CD4-positive, alpha-beta T cell treated with Interleukin-1 beta for 1 hour (primary cell): ENCODE results near the gene CSTF1.
A peak's percentile ranks its signal among the peaks of the same experiment; 100 is the strongest.
"Not testable (repeated sequence)": the region's sequence is repeated elsewhere in the genome, so short reads cannot be mapped to it uniquely, and the experiment has no call there.

Experiments
- DNase-seq, 2 donors: peaks; one replicate each; pipeline ENCODE4 v3.0.0-alpha.2; 2020 to 2022

The CSTF1 gene

DNA sequence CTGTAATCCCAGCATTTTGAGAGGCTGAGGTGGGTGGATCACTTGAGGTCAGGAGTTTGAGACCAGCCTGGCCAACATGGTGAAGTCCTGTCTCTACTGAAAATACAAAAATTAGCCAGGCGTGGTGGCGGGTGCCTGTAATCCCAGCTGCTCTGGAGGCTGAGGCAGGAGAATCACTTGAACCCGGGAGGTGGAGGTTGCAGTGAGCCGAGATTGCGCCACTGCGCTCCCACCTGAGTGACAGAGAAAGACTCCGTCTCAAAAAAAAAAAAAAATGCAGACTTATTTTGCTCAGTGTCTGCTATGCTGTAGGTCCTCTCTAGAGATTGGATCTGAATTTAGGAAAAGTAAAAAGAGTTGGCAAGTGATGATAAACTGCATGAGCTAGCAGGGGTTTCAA is 18.8 kb downstream of the CSTF1 start:
- not testable (repeated sequence) for DNase-seq

DNA sequence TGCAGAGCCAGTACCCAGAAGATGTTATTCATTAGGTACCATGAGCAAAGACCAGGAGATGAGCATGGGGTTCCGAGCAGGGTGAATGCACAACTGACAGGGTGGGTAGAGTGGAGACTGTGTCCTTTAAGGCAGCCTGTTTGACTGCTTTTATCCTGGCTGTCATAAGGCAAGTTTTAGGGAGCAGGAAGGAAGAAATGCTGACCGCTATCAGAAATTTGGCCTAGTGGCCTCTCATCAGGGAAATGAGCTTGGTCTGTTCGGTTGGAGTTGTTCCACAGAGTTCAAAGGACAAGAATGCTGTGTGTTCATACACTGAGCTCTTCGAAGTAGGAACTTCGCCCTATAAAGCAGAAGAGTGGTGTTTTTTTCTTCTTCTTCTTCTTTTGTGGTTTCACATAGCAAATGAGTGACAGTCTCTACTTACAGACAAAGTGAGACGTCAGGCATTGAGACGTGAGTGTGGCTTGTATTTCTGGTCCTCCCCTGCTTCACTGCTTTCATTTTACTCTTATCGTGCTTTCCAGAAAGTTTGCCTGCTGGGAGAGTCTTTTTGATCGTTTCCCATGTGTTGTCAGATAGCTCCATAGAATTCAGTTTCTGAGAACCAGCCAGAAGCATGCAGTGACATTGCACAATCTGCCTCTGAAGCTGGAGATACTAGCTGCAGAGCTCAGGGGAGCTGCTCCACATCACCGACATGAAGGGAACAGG is 19.5 kb downstream of the CSTF1 start, which contains the start of gene CASS4:
Gene CASS4, plus strand, starts transcription at position 502 of the 714 bp plus-strand sequence. Its CDS starts 199 bp downstream, at position 701.
- DNase-seq, result peak; percentile 32 to 56

DNA sequence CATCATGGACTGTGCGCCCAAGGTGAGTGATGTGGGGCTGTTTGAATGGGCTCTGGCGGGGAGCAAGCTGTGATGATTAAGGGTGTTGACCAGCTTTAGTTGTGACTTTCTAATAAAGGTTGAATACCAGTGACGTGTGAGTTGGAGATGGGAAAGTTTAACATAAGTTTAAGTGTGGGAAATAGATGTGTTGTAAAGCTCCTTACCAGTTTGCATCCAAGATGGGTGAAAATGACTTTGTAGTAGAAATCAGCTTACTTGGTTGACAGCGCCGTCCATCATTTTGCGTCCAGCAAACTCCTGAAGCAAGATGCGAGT is 20.0 kb downstream of the CSTF1 start:
- DNase-seq, result no peak

DNA sequence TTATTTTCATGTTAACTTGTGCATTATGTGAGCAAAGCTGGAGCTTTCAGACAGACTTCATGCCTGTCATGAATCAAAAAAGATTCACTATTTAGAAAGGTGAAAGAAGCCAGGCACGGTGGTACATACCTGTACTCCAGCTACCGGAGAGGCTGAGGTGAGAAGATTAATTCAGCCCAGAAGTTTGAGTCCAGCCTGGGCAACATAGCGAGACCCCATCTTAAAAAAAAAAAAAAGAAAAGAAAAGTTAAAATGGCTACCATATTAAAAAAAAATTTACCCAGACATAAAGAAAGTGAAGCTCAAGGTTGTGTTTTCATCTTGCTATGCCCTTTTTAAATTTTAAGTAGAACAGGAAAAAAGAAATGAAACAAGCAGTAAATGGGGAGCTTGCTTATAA is 20.5 kb downstream of the CSTF1 start:
- DNase-seq, result no peak

DNA sequence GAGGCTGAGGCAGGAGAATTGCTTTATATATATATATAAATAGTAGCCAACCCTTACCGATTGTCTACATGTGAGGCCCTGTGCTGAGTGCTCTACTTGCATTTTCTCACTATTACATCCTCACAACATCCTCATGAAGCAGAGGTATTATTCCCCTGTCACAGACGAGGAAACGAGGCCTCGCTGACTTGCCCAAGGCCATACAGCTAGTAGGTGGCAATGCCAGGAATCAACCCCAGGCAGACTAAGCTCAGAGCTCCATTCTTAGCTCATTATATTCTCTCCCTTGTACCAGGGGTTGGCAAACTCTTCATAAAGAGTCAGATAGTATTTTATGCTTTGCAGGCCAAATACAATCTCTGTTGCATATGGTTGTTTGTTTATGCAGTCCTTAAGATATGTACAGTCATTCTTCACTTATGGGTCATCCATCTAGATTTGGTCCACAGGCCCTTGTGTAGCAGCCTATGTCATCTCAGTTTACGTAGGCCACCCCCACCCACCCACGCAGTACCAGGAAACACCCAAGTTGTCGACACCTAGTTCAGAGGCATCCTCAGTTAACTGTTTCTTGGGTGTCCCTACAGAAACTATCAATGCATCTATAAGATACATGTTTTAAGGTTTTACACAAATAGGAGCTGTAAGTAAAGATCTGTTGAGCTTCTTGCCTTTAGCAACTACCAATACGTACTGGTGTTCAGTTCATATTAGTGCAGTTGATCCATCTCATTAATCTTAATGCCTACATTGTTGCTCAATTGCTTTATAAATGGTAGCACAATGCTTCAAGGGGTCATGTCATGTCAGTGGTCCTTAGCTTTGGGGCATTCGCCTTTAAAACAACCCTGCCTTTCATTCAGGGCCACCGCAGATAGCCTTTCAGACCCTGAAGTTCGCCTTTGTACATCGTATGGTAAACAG is 22.7 kb downstream of the CSTF1 start:
- DNase-seq, result peak; percentile 37 to 52

DNA sequence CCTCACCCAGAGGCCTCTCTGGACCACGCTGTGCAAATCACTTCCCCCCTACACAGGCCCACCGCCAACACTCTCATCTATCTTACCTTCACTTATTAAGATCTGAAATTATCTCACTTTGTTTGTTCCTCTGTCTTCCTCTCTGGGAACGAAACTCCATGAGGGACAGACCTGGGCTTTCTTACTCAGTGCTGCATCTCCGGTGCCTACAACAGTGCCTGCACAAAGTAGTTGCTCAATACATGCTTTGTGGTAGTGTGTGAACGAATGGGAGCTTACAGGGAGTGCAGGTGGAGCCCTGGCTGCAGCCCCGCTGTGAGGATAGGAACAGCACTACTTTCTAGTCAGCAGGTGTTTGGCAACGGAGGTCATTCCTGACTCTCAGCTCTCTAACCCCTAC is 25.0 kb downstream of the CSTF1 start:
- DNase-seq, result no peak

DNA sequence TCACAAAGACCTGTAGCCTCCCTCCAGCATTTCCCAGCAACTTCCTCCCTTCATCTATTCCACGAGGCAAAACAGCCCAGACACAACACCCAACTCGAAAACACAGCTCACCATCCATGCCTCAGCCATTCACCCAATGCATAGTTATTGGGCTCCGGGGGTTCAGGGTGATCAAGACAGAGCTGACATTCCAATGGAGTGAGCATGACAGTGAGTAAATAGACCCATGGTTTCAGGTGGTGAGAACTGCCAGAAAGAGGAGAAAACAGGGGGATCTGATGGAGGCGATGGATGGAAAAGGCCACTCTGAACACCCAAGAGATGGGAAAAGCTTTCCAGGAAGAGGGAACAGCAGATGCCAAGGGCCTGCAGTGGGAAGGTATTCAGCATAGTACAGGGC is 25.5 kb downstream of the CSTF1 start:
- no peak for DNase-seq

DNA sequence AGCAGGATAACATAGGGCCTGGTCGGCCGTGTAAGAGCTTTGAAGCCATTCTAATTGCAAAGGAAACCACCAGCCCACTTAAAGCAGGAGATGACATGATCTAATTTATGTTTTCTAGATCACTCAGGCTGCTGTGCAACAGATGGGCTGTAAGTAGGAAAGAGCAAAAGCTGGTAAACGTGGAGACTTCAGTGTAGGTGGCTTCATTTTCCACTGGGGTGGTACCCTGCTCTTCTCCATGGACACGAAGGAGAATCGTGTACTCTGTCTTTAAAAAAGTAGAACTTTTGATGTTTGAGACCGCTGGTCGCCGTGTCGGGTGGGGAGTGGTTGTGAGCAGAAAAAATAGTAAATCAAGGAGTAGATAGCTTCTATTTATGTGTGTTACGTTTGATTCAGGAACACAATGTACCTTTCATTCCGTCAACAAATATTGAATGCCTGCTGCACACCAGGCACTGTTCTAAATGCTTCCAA is 26.0 kb downstream of the CSTF1 start:
- peak in 1 of 2 donors; percentile 44 for DNase-seq

DNA sequence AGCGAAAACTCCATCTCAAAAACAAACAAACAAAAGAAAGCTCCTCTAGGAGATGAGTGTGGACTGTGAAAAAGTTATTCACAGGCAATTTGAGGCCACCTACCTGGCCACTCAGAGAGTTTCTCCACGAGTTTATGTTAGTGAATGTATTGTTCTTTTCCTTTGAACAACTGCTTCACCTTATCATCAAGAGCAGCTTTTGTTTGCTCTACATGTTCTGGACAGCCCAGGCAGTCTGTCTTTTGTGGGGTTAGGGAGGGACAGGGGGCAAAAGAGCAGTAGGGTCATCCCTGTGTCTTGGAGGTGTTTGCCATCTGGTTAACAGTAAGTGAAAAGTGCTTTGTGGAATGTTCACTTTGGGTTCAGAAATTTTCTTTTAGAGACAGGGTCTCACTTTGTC is 27.6 kb downstream of the CSTF1 start:
- DNase-seq, result no peak

DNA sequence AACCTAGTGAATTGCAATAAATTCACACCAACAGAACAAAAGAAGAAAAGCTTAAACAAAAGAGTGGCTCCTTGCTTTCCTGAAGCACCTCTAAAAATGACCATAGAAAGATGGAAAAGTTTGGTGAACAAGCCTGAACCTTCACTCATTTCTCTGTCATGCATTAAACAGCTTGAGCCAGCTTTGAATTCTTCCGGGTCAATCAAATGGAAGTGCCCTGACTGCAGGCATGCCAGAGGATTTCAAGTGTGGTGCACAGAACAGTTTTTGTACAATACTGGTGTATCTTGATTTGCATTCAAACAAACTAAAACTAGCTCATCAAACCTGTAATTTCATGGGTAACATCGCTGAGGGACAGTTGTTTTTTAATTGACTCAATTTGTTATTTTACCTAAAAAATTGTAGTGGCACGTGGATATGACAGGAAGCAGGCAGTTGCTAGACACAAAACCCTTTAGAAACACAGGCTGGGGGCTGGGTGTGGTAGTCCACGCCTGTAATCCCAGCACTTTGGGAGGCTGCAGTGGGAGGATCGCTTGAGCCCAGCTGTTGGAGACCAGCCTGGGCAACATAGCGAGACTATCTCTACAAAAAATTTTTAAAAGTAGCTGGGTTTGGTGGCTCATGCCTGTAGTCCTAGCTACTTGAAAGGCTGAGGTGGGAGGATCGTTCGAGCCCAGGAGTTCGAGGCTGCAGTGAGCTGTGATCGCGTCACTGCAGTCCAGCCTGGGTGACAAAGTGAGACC is 28.7 kb downstream of the CSTF1 start:
- DNase-seq, result no peak

DNA sequence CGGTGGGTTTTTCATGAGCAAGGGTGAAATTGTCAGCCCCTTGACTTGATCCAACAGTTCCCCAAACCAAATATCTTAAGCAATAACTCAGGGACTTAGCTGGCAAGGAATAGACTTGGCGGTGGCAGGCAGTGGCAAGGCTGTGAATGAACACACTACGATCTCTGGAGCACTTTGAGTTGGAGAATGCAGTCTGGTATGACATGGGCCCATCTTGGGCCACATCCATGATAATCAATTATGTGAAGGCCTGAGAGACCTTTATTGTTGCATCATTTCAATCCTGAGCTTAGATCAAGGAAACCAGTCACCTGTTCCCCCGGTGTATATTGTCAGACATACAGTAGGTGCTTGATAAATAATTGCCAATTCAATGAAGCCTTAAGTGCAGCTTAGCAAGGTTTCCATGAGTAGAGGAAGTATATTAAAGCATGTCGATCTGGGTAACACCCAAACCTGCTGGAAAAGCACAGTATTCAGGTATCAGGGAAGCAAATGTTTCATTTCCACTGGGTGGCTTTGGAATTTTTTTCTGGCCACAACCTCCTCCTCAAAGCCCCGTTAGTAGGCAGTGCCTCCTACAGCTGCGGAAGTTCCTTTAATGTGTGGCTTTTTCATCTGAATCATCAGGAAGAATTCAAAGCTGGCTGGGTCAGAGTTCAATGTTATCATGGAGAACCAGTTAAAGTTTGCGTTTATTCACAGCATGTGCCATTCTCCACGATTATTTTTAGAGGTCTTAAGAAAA is 29.8 kb downstream of the CSTF1 start:
- DNase-seq, result no peak

DNA sequence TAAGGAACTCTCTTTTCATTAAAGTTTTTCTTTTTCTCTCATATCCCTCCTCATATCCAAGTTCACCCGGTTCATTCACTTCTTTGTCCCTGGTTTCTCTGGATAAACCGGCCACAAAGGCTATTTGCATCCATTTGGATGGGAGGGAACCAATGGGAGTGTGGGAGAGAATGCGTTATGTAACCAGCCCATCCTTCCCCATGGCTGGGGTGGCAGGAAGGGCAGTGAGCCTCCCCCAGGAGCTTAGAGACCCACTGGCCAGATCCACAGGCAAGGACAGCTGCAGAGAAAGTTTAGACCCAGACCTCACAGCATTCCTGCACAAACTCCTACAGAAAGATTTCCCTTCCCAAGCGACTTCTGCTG is 30.4 kb downstream of the CSTF1 start:
- DNase-seq, result no peak

DNA sequence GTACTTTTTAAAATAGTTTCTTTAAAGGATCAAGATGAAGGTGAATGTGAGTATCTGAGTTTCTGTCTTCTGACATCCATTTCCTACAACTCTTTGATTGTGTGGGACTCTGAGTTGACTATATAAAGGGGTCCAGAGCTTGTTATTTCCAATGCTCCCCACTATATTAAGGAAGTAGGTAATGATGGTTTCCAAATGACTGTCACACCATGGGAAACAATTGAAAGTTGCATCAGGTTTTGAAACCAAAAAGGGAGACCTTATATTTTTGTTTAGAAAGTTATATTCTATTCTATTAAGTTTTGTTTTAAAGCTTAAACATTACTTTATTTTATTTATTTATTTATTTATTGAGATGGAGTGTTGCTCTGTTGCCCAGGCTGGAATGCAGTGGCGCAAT is 30.8 kb downstream of the CSTF1 start:
- no peak for DNase-seq

DNA sequence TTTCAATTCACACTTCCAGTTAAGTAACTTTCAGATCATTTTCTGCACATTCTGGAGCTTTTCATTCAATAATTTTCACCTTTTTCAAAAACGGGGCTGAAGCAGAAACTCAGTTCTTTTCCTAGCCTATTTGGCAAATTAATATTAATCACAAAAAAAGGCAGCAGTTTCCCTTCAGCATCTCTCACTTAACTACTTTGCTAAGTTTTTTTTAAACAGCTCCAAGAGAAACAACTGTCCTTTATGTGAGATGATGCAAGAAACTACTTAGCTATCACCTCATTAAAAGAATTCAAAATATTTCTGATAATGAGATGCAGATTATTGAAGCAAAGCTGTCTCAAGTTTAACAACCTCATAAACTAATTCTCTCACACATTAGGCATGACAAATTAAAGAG is 31.4 kb downstream of the CSTF1 start:
- no peak for DNase-seq

DNA sequence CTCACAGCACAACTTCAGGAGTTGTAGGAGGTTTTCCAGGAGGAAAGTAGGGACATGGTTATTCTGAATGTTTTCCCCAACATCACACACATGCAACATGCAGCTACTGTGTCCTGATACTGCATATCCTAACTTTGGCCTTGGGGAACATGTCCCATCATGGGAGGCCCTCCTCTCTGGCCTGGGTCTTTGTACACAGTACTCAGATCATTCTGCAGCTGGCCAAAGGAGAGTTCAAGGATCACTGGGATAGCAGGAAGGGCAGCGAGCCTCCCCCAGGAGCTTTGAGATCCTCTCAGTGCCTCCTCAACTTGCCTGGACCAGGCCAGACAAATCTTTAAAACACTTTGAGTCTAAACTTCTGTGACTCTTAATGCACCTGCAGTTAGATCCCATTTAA is 32.5 kb downstream of the CSTF1 start:
- DNase-seq, result no peak

DNA sequence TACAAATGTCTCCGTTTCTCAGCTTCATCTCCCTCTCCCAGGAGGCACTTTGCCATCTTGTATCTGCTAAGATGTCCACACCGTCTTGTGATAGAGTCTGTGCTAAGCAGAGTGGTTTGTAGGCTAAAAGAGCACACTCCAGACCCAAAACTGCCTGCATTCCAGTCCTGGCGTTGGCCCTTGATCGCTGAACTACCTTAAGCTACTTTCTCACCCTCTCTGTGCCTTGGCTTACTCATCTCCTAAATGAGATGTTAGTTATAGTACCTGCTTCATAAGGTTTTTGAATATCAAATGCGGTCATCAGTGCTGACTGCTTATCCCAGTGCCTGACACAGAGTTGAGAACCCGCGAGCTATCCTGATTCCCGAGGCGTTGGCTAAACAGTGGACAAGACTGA is 33.6 kb downstream of the CSTF1 start:
- no peak for DNase-seq

DNA sequence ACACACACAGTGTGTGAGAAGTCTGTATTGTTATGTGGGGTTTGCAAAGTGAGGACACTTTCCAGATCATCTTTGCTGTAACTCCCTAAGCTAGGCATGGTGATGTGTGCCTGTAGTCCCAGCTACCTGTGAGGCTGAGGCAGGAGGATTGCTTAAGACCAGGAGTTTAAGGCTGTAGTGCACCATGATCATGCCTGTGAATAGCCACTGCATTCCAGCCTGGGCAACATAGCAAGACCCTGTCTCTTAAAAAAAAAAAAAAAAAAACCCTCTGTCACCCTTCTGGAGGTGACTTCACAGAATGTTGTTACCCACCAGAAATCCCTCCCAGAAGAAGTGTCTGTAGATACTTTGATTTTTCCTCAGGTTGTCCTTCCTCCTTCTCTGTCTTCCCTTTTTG is 34.5 kb downstream of the CSTF1 start:
- no peak for DNase-seq

DNA sequence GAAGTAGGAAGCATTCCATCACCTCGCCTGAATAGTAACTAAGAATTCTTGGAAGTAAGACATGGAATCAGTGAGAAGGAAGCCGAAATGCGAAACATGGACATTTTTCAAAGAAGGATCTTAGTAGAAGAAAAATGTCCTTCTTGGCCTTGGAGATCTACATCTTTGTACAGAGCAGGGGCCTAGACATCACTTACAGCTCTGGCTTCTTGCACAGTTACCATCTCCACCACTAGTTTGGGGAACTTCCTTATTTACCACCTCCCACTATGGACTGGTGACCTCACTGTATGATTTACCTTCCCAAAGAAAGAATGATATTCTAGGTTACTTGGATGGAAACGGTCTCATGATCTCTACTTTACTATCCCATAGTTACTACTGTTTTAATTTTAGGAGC is 35.4 kb downstream of the CSTF1 start:
- DNase-seq, result no peak

DNA sequence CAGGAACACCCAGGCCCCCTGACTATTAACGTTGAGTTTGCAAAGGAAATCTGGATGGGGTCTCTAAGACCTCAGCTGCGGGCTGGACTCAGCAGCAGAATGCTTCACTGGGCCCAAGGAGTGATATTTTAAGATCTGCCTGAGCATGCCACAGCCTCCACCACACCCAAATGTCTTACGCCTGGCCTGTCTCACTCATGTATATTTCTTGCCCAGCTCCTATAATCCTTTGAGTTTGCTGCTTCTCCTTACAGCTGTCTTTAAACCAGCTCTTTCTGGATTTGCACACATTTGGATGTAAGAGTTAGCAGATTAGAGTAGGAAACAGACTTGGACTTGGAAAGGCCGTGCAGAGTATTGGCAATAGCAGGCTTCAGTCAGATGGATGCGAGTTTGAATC is 36.0 kb downstream of the CSTF1 start:
- DNase-seq, result no peak

DNA sequence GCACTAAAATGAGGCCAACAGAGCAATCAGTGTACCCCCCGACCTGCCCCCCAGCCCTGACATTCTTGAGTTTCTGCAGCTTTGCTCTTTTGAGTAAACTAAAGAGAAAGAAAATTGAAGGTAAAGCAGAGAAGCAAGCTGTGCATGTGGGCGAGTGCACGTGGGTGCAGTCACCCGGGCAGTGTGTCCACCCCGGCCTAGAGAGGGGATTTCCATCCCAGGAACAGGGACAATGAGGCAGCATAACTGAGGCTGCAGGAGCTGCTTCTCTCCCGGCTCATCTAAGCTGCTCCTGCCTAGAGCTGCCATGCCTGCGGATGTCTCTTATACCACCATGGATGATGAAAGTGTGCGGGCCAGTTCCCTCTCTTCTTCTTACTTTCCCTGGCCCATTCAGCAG is 36.4 kb downstream of the CSTF1 start:
- DNase-seq, result no peak

DNA sequence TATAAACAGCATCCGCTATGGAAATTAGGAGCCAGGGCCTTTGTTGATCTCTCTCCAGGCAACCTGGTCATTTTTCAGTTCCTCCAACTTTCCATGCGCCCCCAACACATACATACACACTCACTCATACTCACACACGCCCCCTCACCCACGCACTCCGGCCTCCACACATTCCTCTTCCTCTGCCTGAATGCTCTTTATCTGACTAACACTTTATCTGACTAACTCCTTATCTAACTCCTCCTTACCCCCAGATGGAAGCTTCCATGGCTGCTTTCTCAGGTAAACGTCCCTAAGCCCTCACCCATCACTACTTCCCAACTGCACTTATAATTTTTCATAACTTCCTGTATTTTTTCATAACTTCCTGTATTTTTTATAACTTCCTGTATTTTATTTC is 37.1 kb downstream of the CSTF1 start:
- no peak for DNase-seq

DNA sequence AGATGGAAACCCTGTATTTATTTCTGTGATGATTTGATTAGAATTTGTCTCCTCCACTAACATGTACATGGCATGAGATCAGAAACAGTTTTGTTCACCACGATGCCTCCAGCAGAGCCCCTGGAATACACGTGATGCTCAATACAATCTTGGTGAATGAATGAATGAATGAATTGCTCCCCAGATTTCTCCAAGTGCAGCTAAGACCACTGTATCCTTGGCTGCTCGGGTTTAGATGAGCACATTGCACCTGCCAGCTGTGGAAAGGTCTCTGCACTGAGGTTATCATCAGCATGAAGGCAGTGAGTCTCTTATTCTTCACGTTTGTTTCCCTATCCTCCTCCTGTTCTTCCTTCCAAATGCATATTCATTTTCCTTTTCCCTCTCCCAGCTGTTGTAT is 37.5 kb downstream of the CSTF1 start:
- DNase-seq, result no peak

DNA sequence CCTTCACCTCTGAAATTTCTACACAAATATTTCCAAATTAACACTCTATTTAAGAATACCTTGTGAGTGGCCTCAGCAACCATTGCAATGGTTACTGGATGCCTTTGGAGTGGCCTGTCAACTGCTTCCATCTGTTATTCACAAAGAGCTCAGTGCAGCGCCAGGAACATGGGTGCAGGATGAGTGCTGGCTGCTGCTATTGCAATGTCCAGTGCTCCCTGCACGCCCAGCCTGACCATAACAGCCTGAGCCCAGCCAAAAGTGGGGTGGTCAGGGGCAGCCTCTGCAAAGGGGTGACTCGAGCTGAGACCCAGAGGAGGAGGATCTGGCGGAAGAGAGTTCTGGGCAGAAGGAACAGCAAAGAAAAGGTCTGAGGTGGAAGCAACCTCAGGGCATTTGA is 38.0 kb downstream of the CSTF1 start:
- DNase-seq, result no peak
